PC-9 (cell line): ENCODE results near the gene XPNPEP3.

Experiments
- EZH2 ChIP-seq: fragments of 200-600 bp; sonication (generic); IDR thresholded peaks from 2 replicates; pipeline ENCODE4 v1.8.0; 2017; ENCODE audit warnings: antibody characterized with exemption, low read depth
- TF ChIP-seq, protein P1 (sequence below): fragments of 200-600 bp; sonication (generic); conservative IDR thresholded peaks from 2 replicates; pipeline ENCODE4 v1.6.1; 2017; ENCODE audit warnings: mixed run types, antibody characterized with exemption, mild to moderate bottlenecking, moderate library complexity

DNA sequence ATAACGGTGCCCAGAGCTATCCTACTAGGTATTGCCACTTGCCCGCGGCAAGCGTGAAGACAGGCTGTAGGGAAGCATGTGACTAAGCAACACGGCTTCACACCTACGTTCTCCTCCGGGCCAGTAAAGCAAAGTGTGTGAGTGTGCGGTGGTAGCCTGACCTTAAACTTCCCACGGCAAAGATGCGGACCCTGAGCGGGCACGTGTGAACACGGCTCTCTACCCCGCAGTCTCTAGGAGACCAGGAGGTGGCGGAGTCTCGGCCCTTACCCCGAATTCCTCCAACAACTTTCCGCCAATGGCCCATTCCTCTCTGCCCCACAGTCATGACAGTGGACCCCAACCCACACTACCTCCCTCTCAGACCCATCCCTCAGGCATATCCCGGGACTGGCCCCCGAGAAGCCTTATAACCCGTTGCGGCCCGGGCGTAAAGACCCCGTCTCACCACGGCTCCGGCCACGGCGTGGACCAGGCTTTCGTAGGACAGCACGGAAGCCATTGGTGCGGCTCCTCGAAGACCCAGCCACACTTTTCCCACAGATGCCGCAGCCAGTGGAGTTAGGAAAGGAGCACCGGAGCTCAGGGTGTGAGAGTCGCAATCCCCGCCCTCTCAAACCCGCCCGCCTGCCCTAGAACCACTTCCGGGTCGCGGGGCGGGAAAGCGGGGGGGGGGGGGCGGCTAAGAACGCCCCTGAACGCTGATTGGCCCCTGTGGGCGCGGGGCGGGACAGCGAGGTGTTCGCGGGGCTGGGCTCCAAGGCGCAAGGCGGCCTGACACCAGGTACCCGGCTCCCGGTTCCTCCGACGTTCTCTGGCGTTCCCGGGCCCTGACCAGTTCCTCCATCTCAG is 38.0 kb upstream of the XPNPEP3 start, which contains the start of gene SLC25A17:
- TF ChIP-seq, protein P1, sequence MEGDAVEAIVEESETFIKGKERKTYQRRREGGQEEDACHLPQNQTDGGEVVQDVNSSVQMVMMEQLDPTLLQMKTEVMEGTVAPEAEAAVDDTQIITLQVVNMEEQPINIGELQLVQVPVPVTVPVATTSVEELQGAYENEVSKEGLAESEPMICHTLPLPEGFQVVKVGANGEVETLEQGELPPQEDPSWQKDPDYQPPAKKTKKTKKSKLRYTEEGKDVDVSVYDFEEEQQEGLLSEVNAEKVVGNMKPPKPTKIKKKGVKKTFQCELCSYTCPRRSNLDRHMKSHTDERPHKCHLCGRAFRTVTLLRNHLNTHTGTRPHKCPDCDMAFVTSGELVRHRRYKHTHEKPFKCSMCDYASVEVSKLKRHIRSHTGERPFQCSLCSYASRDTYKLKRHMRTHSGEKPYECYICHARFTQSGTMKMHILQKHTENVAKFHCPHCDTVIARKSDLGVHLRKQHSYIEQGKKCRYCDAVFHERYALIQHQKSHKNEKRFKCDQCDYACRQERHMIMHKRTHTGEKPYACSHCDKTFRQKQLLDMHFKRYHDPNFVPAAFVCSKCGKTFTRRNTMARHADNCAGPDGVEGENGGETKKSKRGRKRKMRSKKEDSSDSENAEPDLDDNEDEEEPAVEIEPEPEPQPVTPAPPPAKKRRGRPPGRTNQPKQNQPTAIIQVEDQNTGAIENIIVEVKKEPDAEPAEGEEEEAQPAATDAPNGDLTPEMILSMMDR = peak; percentile 42; the same call in 1 of the 2 replicates
- no peak for TF ChIP-seq EZH2
